ENCODE measurements around the gene SLC24A3. TPM values are rescaled to one million over a fixed set of nuclear protein-coding genes. Genes with fewer than 3 reads are reported as not detected.

SLC24A3 gene
- total RNA-seq, 2 experiments from 2014 or later, result not detected

DNA sequence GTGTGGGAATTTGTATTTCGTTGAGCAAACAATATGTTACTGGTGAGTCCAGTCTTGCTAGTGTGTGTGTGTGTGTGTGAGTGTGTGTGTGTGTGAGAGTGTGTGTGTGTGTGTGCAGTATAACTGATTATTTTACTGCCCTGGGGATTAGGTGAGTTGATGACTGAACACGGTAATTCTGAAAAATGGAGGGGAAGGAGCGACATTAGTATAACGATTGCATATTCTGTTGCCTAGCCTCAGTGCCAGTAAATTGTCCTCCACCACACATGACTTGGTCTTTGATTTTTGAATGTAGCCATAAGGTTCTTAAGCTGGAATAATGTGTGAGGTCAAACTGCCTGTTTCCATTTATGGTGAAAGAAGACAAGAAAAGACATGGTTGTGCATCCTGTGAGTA, 121.1 kb downstream of the SLC24A3 start:
- no peak overlapping the region for H3K4me3 Mint-ChIP-seq
- H3K27ac Mint-ChIP-seq, result no peak overlapping the region
- no peaks in the 10 kb centered on the region for H3K27me3 Mint-ChIP-seq
- no peaks in the 10 kb centered on the region for H3K36me3 Mint-ChIP-seq (ENCODE audit: low read depth)
- H3K9me3 Mint-ChIP-seq, result no peaks in the 10 kb centered on the region
- POLR2A ChIA-PET, result no interaction called here
- H3K4me1 Mint-ChIP-seq, result no peaks in the 10 kb centered on the region
- no peak for DNase-seq
- CTCF ChIA-PET, result no interaction called here

DNA sequence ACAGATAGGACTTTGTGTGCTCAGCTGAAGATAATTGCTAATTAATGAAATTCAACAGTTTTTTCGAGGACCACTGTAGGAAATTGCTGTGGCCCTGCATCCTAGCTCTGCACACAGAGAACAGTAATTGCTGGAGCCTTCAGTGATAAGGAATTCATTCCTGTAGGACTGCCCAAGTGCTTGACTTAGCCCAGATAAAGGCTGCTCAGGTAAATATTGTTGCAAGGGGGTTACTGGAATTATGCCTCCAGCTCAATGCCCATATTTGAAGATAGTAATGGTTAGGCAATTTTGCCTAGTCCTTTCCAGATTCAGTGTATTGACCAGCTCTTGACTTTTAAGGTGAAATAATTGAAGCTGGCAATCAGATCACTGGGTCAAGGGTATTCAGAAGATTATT, 122.9 kb downstream of the SLC24A3 start:
- POLR2A ChIA-PET, result no interaction called here
- Mint-ChIP-seq H3K36me3 (ENCODE audit: low read depth) (no peaks in the 10 kb centered on the region), H3K27me3 (no peaks in the 10 kb centered on the region), H3K4me3 (no peak overlapping the region), H3K27ac (no peak overlapping the region), H3K4me1 (no peaks in the 10 kb centered on the region), H3K9me3 (no peaks in the 10 kb centered on the region)
- no peak for DNase-seq
- CTCF ChIA-PET, result no interaction called here

GRCh38 chr20:19335916-19336315, 123.5 kb downstream of the SLC24A3 start:
- H3K4me1 Mint-ChIP-seq, result no peaks in the 10 kb centered on the region
- H3K36me3 Mint-ChIP-seq (ENCODE audit: low read depth), result no peaks in the 10 kb centered on the region
- H3K4me3 Mint-ChIP-seq, result no peak overlapping the region
- no peaks in the 10 kb centered on the region for H3K9me3 Mint-ChIP-seq
- no peaks in the 10 kb centered on the region for H3K27me3 Mint-ChIP-seq
- no peak for DNase-seq
- ChIA-PET CTCF (no interaction called here), POLR2A (no interaction called here)
- H3K27ac Mint-ChIP-seq, result no peak overlapping the region

- H3K36me3 Mint-ChIP-seq (ENCODE audit: low read depth), result no peaks in the 10 kb centered on the region
- POLR2A ChIA-PET, result no interaction called here
- H3K9me3 Mint-ChIP-seq, result no peaks in the 10 kb centered on the region
- H3K27me3 Mint-ChIP-seq, result no peaks in the 10 kb centered on the region
- no peak overlapping the region for H3K27ac Mint-ChIP-seq
- no peak for DNase-seq
- CTCF ChIA-PET, result no interaction called here
- H3K4me1 Mint-ChIP-seq, result no peaks in the 10 kb centered on the region
- H3K4me3 Mint-ChIP-seq, result no peak overlapping the region
These were observed 124.2 kb downstream of the SLC24A3 start for GRCh38 chr20:19336631-19337030.

- ChIA-PET POLR2A (no interaction called here), CTCF (no interaction called here)
- H3K36me3 Mint-ChIP-seq (ENCODE audit: low read depth), result no peaks in the 10 kb centered on the region
- no peaks in the 10 kb centered on the region for H3K9me3 Mint-ChIP-seq
- no peaks in the 10 kb centered on the region for H3K4me1 Mint-ChIP-seq
- H3K27ac Mint-ChIP-seq, result no peak overlapping the region
- DNase-seq, result no peak
- no peaks in the 10 kb centered on the region for H3K27me3 Mint-ChIP-seq
- no peak overlapping the region for H3K4me3 Mint-ChIP-seq
These were observed 125.9 kb downstream of the SLC24A3 start for GRCh38 chr20:19338380-19338779.

- H3K4me3 Mint-ChIP-seq, result no peak overlapping the region
- H3K27ac Mint-ChIP-seq, result no peak overlapping the region
- POLR2A ChIA-PET, result no interaction called here
- no peaks in the 10 kb centered on the region for H3K36me3 Mint-ChIP-seq (ENCODE audit: low read depth)
- CTCF ChIA-PET, result no interaction called here
- no peak for DNase-seq
- no peaks in the 10 kb centered on the region for H3K4me1 Mint-ChIP-seq
- H3K27me3 Mint-ChIP-seq, result no peaks in the 10 kb centered on the region
- H3K9me3 Mint-ChIP-seq, result no peaks in the 10 kb centered on the region
These were observed 126.5 kb downstream of the SLC24A3 start for GRCh38 chr20:19338960-19339359.

DNA sequence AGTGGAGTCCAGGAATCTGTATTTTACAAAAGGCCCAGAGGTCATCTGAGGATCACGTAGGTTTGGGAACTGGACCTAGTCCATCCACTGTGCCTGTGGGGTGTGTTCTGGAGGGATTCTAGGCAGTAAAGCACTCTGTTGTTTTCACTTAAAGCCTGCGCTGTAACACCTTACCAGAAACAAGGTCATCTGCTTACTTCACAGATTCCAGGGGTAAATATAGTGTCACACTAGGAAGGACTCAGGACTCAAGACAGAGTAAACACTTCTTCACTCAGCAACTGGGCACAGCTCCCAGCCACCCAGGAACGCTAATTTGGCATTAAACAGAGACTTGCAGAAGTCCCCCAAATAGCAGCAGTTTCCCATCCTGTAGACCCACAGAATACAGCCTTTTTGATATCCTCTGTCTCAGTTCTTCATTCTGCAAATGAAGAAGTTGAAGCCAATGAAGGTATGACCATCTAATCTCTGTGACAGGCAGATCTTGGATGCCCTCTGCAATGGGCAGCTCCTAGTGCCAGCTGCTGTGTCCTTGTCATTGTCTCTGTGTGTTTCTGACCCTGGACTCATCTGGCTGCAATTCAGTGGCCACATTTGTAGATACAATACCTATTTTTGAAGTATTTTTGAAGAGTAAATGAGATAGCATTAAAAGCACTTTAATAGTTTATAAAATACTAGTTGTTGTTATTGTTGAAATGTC, 129.1 kb downstream of the SLC24A3 start:
- no peaks in the 10 kb centered on the region for H3K9me3 Mint-ChIP-seq
- no peak for DNase-seq
- H3K27ac Mint-ChIP-seq, result no peak overlapping the region
- no peaks in the 10 kb centered on the region for H3K4me1 Mint-ChIP-seq
- H3K27me3 Mint-ChIP-seq, result no peaks in the 10 kb centered on the region
- H3K36me3 Mint-ChIP-seq (ENCODE audit: low read depth), result no peaks in the 10 kb centered on the region
- CTCF ChIA-PET, result no interaction called here
- H3K4me3 Mint-ChIP-seq, result no peak overlapping the region
- POLR2A ChIA-PET, result no interaction called here

DNA sequence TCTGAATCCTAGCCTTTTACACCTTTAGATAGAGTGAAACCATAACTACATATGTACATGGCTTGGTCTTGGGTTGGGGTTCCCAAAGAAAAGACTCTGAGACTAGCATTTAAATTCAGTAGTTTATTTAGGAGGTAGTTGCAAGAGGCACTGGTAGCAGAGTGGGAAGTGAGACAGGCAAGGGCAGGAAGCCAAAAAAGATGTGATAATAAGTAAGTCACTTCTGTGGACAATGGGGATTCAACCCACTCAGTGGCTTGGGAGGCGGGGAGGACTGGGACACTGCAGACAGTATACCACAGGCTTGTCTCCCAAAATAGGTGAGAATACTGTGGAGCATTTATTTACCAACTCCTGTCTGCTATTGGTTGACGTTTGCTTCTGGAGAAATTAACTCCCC, 131.9 kb downstream of the SLC24A3 start:
- DNase-seq, result no peak

DNA sequence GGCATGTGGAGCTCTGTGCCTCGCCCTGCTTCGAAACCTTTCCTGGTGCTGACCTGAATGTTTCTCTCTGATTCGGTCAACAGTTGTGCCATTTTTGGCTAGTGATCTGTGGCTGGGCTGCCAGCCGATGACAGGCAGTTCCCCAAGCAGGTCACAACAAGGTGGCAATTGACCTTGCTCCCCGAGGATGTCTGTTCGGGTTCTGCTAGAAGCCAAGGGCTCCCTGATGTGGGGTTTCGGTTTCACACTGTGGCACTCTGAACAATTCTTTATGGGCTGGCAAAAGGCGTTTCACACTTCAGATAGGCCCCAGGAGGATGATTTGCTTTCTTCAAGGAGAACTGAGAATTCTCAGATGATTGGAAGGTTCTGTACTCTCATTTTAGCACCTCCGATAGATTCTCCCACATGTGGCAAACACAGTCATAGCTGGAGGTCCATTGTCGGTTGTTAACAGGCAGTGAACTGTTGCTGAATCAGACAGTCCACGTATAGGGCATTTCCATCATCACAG, 135.6 kb downstream of the SLC24A3 start:
- H3K27ac Mint-ChIP-seq, result no peak overlapping the region
- no peaks in the 10 kb centered on the region for H3K27me3 Mint-ChIP-seq
- no peak for DNase-seq
- POLR2A ChIA-PET, result no interaction called here
- CTCF ChIA-PET, result no interaction called here
- no peaks in the 10 kb centered on the region for H3K4me1 Mint-ChIP-seq
- no peaks in the 10 kb centered on the region for H3K9me3 Mint-ChIP-seq
- no peaks in the 10 kb centered on the region for H3K36me3 Mint-ChIP-seq (ENCODE audit: low read depth)
- H3K4me3 Mint-ChIP-seq, result no peak overlapping the region

More for the DNA sequence above, 131.9 kb downstream of the SLC24A3 start:
- CTCF ChIA-PET, result no interaction called here
- Mint-ChIP-seq H3K27me3 (no peaks in the 10 kb centered on the region), H3K27ac (no peak overlapping the region), H3K4me1 (no peaks in the 10 kb centered on the region), H3K36me3 (ENCODE audit: low read depth) (no peaks in the 10 kb centered on the region), H3K4me3 (no peak overlapping the region), H3K9me3 (no peaks in the 10 kb centered on the region)
- POLR2A ChIA-PET, result no interaction called here

DNA sequence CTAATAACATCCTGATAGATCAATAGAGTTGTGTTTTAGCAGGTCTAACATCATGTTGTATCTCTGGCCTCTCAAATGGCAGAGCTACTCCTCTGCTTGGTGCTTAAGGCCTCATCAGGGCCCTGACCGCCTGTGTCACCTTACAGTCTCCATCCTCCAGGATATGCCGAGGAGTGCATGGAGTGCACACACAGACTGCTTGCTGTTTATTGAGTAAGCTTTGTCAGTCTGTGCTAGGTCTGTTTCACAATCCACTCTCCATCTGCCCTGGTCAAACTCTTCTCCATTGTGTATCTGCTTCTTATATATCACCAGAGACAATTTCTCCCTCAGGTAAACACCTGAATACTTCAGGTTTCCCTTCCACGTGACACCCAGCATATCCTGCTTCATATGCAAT, 136.1 kb downstream of the SLC24A3 start:
- Mint-ChIP-seq H3K4me1 (no peaks in the 10 kb centered on the region), H3K27ac (no peak overlapping the region), H3K27me3 (no peaks in the 10 kb centered on the region), H3K9me3 (no peaks in the 10 kb centered on the region), H3K36me3 (ENCODE audit: low read depth) (no peaks in the 10 kb centered on the region), H3K4me3 (no peak overlapping the region)
- POLR2A ChIA-PET, result no interaction called here
- CTCF ChIA-PET, result no interaction called here
- no peak for DNase-seq

DNA sequence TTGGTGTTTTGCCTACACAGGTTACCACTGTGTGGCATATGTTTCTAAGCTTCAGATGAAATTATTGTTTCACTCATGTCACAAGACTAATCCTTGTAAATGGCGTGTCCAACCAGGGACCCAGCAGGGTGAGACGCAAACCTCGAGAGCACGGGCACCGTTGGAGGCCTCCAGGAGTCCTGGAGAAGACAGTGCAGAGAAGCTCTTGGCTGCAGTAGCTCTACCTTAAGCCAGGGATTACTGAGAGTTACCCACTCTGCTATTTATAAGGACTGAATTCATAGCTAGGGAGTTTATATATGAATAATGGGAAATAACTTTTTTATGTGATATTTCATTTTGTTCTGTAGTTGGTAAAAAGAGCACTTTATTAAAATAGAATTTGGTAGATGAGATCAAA, 137.4 kb downstream of the SLC24A3 start:
- H3K36me3 Mint-ChIP-seq (ENCODE audit: low read depth), result no peaks in the 10 kb centered on the region
- CTCF ChIA-PET, result no interaction called here

GRCh38 chr20:19351542-19351941, 139.1 kb downstream of the SLC24A3 start:
- H3K4me3 Mint-ChIP-seq, result no peak overlapping the region
- no peaks in the 10 kb centered on the region for H3K36me3 Mint-ChIP-seq (ENCODE audit: low read depth)
- no peaks in the 10 kb centered on the region for H3K4me1 Mint-ChIP-seq
- POLR2A ChIA-PET, result no interaction called here
- H3K9me3 Mint-ChIP-seq, result no peaks in the 10 kb centered on the region
- no peaks in the 10 kb centered on the region for H3K27me3 Mint-ChIP-seq
- no peak for DNase-seq
- no peak overlapping the region for H3K27ac Mint-ChIP-seq
- CTCF ChIA-PET, result no interaction called here

More for the DNA sequence above, 137.4 kb downstream of the SLC24A3 start:
- H3K27me3 Mint-ChIP-seq, result no peaks in the 10 kb centered on the region
- DNase-seq, result no peak
- H3K27ac Mint-ChIP-seq, result no peak overlapping the region
- POLR2A ChIA-PET, result no interaction called here
- no peaks in the 10 kb centered on the region for H3K9me3 Mint-ChIP-seq
- no peaks in the 10 kb centered on the region for H3K4me1 Mint-ChIP-seq
- no peak overlapping the region for H3K4me3 Mint-ChIP-seq

GRCh38 chr20:19354950-19355349, 142.5 kb downstream of the SLC24A3 start:
- DNase-seq, result no peak
- H3K27me3 Mint-ChIP-seq, result no peaks in the 10 kb centered on the region
- CTCF ChIA-PET, result interaction anchor here (0.7 kb wide), 1 partner anchor 1886 kb away, joined by 3 read pairs; no protein-coding TSS in a partner anchor
- no peaks in the 10 kb centered on the region for H3K36me3 Mint-ChIP-seq (ENCODE audit: low read depth)
- no peaks in the 10 kb centered on the region for H3K9me3 Mint-ChIP-seq
- POLR2A ChIA-PET, result no interaction called here
- H3K4me1 Mint-ChIP-seq, result no peaks in the 10 kb centered on the region
- H3K4me3 Mint-ChIP-seq, result no peak overlapping the region
- no peak overlapping the region for H3K27ac Mint-ChIP-seq

- Mint-ChIP-seq H3K4me1 (no peaks in the 10 kb centered on the region), H3K27ac (no peak overlapping the region), H3K4me3 (no peak overlapping the region), H3K27me3 (no peaks in the 10 kb centered on the region), H3K36me3 (ENCODE audit: low read depth) (no peaks in the 10 kb centered on the region), H3K9me3 (no peaks in the 10 kb centered on the region)
- ChIA-PET POLR2A (no interaction called here), CTCF (interaction anchor here (0.6 kb wide), 1 partner anchor 144 kb away, joined by 3 read pairs; no protein-coding TSS in a partner anchor)
- DNase-seq, result no peak
These were observed 149.3 kb downstream of the SLC24A3 start for GRCh38 chr20:19361790-19362189.

Measured in activated CD4-positive, alpha-beta T cell treated with anti-CD3 and anti-CD28 coated beads, Interleukin-2, amount 10 ng/mL, durations not matched to agents 7 days and 5 days (primary cell).